GM18505 (cell line): ENCODE data around the gene C19orf81.

Experiments used
- ATAC-seq: cut with Tn5 transposase; IDR thresholded peaks from one replicate; pipeline ENCODE4 v1.9.1; 2021; ENCODE audit not compliant: unreplicated experiment
- POLR2A ChIP-seq: IDR thresholded peaks from 4 replicates; pipeline ENCODE4 v1.6.1; 2011; ENCODE audit warnings: borderline replicate concordance; ENCODE audit not compliant: insufficient read depth, insufficient read length; ENCODE audit errors: extremely low read depth

Gene C19orf81

DNA sequence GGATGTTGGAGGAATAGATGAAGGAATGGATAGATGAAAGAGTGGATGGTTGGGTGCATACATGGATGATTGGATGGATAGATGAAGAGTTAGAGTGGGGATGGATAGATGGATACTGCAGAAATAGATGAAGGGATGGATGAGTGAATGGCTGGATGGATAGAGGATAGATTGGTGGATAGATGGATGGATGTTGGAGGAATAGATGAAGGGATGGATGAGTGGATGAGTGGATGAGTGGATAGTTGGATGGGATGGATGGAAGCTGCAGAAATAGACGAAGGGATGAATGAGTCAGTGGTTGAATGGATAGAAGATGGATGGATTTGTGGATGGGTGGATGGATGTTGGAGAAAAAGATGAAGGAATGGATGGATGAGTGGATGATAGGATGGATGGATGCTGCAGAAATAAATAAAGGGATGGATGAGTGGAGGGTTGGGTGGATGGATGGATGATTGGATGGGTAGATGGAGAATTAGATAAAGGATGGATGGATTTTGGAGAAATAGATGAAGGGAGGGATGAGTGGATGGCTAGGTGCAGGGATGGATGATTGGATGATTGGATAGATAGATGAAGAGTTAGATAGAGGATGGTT lies 4.8 kb upstream of the C19orf81 start:
- no peak for ATAC-seq
- TF ChIP-seq POLR2A, result no peak

DNA sequence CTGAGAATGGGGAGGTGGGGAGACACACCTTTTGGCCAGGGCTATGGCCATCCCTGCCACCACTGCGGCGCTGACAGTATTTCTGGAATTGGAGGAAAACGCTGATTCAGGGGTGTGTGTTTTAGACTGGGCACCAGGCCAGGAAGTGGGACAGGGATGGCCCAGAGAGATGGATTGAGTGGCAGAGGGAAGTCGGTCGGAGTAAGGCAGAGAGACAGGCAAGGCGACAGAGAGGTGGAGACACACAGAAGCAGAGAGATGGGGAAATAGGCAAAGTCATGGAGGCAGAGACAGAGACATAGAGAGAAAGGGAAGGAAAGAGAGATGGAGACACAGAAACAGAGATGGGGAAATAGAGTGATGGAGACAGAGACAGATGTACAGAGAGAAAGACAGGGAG lies 4.1 kb upstream of the C19orf81 start:
- no peak for TF ChIP-seq POLR2A
- ATAC-seq, result no peak

DNA sequence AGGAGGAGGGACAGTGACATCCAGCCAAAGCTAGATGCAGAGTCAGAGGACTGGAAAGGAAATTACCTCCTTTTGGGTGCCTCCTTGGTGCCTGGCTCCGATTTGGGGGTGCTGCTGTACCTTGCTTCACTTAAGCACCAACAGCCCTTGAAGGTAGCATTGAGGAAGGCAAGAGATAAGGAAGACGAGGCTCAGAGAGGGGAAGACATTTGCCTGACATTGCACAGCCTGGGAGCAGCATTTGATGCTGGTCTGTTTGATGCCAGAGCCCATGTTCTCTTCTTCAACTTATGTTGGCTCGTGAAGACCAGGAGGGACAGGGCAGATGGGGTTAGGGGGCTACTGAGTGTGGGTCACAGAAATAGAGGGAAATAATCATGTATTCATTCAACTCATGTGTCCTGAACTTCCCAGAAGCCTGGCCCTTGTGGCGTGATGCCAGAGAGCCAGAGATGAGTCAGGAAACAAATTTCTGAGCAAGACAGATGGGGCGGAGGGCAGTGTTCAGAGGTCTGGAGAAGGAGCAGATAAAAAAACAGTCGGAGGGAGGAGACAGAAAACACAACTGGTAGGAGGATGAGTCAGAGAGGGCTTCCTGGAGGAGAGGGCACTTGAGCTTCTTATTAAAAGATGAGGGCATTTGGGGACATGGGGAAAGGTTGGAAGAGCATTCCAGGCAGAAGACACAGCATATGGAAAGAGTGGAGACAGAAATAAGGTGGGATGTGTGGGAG lies 3.0 kb upstream of the C19orf81 start:
- ATAC-seq, result no peak
- TF ChIP-seq POLR2A, result no peak

DNA sequence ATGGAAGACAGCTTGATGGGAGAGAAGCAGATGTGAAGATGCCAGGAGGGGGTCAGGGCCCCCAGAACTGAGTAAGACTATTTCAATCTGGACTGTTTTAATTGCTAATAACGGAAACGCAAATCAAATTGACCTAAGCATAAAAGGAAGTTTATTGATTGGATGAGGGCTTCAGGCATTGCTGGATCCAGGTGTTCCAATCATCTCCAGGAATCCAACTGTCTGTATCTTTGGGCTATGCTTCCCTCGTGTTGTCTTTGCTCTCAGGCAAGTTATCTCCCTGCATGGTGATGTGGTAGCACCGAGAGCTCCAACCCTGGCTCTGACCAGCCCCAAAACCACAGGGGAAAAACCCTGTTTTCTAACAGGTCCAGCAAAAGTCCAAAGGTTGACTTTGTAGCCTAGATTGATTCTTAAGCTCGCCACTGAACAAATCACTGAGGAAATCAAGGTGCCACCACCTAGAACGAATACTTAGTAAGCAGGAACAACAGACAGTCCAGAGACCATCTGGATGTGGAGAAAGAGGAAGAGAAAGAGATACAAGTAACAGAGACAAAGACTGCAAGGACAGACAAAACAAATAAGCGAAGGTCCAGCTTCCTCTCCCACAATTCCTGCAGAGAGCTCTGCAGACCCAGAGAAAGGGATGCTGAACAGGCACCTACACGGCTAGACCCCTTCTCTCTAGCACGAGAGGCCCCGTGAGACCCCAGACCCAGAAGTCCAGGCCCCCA lies 1.2 kb upstream of the C19orf81 start:
- no peak for TF ChIP-seq POLR2A
- ATAC-seq, result no peak

DNA sequence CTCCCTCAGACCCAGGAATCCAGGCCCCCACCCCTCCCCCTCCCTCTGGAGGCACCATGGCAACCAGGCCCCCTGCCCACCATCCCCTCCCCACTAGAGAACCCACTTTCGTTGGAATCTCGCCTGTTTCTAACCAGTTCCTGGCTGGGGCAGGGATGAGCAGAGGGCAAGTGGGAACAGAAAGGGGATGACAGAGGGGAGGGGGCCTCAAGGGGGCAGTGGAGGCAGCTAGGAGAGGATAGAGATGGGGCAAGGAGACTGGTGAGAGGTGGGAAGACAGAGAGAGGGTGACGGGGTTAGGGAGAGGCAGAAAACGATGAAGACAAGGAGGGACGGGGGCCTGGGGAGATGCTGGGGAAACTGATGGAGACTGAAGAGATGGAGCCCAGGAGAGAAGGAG lies 586 bp upstream of the C19orf81 start:
- ATAC-seq, result no peak
- no peak for TF ChIP-seq POLR2A

DNA sequence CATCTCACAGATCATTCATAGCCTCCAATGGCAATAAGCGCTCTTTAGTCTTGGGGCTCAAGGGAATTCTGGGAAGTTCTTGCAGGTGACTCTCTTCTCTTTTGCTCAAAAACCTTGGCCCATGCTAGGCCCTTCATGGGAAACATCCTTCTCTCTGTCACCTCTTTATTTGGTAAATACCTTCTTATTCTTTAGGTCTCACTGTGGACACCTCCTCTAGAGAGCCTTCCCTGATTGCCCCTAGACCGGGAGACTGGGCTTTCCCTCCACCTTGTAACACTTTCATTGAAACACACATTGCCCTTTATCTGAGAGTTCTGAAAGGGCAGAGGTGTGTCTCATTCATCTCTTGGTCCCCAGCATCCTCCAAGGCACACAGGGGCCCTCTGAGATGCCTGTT lies 1.9 kb downstream of the C19orf81 start:
- TF ChIP-seq POLR2A, result no peak
- ATAC-seq, result no peak

DNA sequence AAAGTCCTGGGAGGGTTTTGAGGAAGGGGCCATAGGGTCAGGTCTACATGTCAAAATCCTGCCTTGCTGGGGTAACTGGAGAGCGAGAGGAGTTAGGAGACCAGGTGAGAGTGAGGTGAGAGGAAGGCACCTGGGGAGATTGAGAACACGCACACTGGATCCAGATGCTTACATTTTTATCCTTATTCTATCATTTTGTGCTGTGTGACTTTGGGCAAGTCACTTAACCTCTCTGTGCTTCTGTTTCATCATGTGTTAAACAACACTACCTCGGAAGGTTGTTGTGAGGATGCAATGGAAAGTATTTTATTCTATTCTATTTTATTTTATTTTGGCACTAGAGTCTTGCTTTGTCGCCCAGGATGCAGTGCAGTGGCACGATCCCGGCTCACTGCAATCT lies 3.5 kb downstream of the C19orf81 start:
- no peak for TF ChIP-seq POLR2A
- ATAC-seq, result no peak

DNA sequence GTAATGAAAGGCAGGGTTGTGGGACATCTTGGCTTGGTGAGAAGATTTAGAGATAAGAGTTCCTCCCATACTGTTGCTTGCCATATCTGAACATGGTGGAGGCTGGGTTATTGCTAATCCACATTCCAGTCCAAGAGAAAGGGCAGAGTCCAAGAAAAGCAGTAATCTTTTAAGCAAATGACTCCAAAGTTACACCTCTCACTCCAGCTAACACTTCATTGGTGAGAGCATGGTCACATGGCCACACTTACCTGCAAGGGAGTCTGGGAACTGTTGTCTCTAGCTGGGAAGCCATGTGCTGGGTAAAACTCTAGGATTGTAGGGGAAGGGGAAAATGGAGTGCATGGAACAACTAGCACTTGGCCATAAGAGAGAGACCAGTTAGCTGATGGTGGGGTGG lies 5.6 kb downstream of the C19orf81 start:
- ATAC-seq, result no peak
- TF ChIP-seq POLR2A, result no peak

DNA sequence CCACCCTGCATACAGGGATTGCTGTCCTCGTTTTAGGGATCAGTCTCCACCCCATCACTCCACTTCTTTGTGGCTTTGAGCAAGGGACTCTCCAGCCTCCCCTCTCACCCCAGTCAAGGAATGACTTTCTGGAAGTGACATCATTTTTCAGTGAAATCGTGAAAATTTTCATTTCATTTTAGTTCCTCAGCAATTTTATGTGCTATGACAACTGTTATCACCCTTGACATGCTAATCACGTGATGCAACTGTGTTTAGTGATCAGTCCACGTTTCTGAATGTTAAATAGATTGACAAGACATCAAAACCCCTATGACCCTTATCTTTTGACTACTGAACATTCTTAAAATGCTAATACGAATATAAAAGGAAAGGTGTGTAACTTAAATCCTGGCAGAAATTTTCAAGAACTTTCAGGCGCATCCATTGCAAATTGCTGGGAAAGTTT lies 8.0 kb downstream of the C19orf81 start:
- ATAC-seq, result no peak
- TF ChIP-seq POLR2A, result no peak

DNA sequence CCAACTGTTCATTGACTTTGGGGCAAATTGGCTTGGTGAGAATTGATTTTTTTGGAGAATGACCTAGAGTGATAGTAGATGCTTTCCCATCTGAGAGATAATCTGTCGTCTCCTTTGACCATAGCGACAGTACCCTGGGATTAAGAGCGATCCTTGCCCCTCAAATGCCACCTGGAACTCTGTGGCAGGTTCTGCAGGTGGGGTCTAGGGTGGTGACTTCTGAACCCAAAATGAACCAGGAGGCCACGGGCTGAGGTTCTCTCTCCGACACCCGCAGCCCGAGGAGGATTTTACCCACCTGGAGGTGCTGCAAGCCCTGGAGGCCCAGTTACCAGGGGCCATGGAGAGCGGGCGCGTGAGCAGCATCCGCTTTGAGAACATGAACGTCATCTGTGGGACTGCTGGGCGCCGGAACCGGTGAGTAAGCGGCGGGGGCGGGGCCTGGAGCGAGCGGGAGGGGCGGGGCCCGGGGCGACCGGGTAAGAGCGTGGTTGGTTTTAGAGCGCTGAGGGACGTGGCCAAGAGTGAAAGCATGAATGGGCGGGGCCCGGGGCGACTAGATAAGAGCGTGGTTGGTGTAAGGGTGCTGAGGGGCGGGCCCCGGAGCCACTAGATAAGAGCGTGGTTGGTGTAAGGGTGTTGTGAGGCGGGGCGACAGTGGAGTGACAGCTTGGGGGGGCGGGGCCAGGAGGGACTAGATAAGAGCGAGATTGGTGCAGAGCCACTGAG lies 8.6 kb downstream of the C19orf81 start:
- no peak for ATAC-seq
- no peak for TF ChIP-seq POLR2A

DNA sequence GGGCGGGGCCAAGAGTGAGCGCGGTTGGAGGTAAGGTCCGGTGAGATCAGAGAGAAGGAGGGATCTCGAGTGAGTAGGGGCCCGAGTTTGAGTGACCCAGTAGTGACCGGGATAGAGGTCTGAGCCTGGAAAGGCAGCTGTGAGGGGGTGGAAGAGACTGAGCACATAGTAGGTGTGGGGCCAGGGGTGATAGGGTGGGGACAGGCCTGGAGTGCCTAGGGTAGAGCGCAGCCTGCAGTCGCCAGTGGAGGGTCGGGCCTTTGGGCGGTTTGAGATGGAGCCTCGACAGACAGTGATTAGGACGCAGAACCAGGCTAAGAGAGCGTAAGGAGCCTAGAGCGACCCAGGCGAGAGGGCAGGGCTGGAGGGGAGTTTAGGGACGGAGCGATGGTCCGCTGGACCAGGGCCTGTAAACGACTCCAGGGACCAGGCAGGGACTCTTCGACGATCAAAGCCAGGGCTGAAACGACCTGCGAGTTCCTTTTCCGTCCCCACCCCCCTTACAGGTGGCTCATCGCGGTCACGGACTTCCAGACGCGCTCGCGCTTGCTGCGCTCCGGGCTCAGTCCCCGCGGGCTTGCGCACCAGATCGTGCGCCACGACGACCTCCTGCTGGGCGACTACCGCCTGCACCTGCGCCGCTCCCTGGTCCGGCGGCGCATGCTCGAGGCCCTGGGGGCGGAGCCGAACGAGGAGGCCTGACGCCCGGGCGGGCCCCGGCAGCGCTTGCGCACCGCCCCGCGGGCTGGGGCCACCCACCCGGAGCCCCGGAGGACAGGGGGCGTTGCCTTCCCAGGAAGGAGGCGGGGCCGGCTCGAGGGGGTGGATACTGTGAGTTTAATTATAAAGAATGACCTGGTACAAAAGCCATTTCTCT lies 9.4 kb downstream of the C19orf81 start:
- TF ChIP-seq POLR2A, result no peak
- ATAC-seq, result no peak

DNA sequence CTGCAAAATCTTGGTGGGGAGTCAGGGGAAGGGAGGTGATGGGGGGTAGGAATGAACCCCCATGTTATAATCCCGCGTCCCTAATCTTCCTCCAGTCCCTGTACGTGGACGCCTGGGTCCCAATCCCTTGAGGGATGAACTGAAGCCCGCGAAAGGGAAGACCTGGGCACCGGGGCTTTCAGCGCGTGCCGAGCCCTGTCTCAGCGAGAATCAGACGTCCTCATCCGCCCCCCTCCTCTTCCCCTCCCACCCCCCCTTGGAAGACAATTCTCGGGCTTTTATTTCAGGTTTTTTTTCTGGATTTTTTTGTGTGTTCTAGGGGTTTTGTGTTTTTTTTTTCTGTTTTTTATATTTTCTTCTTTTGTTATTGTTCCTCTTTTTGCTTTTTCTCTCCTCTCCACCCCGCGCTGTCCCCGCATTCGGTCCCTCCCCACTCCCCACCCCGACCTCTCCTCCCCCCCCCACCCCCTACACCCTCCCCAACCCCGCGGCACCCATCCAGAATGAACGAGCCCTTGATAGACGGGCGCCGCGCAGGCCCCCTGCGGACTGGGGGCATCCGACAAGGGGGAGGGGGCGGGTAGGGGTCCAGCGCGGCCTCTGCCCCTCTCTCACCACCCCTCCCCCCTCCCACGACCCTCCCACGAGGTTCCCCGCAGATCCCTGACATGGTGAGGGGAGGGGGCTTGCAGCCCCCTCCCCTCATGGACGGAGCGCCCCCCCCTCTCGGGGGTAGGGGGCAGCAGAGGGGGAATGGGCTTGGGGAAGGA lies 10.3 kb downstream of the C19orf81 start:
- TF ChIP-seq POLR2A, result no peak

DNA sequence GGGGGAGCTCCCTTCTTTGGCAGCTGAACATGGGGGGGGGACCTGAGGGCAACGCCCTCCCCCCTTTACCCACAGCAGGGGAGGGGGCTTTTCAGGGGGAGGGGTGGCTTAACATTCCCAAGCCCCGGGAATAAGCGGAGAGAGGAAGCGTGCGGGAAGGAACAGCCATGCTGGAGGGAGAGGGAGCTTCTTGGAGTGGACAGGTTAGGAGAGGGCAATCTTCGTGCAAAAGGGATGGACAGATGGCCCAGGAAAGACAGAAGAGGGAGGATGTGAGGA lies 10.8 kb downstream of the C19orf81 start:
- ATAC-seq, result no peak
- TF ChIP-seq POLR2A, result no peak

More for the DNA sequence above, 10.3 kb downstream of the C19orf81 start:
- ATAC-seq, result no peak

DNA sequence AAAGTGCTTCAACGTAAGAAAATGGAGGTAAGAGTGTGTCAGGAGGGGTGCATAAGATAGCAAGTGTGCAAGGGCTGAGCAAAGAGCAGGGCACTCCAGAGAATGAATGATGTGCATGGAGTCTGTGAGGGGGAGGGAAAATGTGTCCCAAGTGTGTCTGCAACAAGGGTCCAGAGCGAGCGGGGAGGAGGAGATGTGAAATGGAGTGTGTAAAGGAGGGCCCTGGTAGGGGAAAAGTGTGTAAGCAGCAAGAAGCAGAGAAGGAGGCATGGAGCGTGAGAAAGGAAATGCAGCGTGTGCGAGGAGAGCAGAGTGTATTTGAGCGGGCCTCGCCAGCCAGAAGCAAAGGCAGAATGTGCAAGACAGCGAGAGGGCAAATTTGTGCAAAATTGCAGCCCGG lies 11.8 kb downstream of the C19orf81 start:
- TF ChIP-seq POLR2A, result no peak
- ATAC-seq, result no peak
